Measurements from ENCODE around the gene KBTBD13.
"Not testable (repeated sequence)": the region's sequence is repeated elsewhere in the genome, so short reads cannot be mapped to it uniquely, and the experiment has no call there.

The KBTBD13 gene

GRCh38 chr15:65069179-65069578 lies 7.4 kb upstream of the KBTBD13 start:
- no peak for DNase-seq

DNA sequence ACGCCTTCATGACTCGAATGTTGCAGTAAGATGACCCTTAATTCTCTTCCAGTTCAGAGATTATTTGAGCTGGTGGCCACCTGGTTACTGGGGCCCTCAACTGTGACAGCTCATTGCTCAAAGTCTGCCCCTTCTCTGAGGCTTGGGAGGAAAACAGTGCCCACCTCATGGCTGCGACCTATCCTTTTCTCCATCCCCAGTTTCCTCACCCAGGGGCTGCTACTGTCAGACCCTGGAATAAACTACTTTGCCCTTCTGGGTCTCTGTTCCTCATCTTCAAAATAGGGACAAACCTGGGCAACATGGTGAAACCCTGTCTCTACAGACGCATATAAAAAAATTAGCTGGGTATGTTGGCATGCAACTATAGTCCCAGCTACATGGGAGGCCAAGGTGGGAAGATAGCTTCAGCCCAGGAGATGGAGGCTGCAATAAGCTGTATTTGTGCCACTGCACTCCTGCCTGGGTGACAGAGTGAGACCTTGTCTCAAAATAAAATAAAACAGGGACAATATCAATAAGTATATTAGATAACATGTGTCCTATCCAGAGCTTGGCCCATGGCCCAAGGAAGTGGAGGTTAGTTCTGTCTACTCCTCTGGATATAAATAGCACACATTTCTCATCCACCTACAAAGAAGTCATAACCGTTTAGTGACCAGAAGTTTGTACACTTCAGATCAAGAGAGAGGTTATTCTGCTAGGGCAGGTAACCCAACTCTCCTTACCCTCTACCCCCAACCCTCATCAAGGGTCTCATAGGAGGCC lies 6.6 kb upstream of the KBTBD13 start:
- DNase-seq = no peak

GRCh38 chr15:65071381-65071811 lies 5.2 kb upstream of the KBTBD13 start:
- peak in 21 of 58 donors; percentile 17 to 76 (median 32) for DNase-seq

- no peak for DNase-seq
Observed at GRCh38 chr15:65072027-65072426, 4.5 kb upstream of the KBTBD13 start.

GRCh38 chr15:65072617-65073016 lies 3.9 kb upstream of the KBTBD13 start:
- no peak for DNase-seq

DNA sequence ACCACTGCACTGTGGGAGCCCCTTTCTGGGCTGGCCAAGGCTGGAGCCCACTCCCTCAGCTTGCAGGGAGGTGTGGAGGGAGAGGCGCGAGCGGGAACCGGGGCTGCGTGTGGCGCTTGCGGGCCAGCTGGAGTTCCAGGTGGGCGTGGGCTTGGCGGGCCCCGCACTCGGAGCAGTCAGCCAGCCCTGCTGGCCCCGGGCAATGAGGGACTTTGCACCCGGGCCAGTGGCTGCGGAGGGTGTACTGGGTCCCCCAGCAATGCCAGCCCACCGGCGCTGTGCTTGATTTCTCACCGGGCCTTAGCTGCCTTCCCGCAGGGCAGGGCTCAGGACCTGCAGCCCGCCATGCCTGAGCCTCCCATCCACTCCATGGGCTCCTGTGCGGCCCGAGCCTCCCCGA lies 1.6 kb upstream of the KBTBD13 start:
- not testable (repeated sequence) for DNase-seq

DNA sequence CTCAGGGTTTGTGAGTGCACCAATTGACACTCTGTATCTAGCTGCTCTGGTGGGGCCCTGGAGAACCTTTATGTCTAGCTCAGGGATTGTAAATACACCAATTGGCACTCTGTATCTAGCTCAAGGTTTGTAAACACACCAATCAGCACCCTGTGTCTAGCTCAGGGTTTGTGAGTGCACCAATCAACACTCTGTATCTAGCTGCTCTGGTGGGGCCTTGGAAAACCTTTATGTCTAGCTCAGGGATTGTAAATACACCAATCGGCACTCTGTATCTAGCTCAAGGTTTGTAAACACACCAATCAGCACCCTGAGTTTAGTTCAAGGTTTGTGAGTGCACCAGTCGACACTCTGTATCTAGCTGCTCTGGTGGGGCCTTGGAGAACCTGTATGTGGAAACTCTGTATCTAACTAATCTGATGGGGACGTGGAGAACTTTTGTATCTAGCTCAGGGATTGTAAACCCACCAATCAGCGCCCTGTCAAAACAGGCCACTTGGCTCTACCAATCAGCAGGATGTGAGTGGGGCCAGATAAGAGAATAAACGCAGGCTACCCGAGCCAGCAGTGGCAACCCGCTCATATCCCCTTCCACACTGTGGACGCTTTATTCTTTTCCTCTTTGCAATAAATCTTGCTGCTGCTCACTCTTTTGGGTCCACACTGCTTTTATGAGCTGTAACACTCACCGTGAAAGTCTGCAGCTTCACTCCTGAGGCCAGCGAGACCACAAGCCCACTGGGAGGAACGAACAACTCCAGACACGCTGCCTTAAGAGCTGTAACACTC lies 745 bp upstream of the KBTBD13 start:
- not testable (repeated sequence) for DNase-seq

DNA sequence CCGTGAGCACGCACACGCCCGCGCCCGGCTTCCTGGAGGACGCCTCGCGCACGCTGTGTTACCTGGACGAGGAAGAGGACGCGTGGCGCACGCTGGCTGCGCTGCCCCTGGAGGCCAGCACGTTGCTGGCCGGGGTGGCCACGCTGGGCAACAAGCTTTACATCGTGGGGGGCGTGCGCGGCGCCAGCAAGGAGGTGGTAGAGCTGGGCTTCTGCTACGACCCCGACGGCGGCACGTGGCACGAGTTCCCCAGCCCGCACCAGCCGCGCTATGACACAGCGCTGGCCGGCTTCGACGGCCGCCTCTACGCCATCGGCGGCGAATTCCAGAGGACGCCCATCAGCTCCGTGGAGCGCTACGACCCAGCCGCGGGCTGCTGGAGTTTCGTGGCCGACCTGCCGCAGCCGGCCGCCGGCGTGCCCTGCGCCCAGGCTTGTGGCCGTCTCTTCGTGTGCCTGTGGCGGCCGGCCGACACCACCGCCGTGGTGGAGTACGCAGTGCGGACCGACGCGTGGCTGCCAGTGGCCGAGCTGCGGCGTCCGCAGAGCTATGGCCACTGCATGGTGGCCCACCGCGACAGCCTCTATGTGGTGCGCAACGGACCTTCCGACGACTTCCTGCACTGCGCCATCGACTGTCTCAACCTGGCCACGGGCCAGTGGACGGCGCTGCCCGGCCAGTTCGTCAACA lies 890 bp downstream of the KBTBD13 start:
- no peak for DNase-seq

- peak in 2 of 58 donors; percentile 16 to 22 for DNase-seq
Observed at GRCh38 chr15:65077981-65078352, 1.4 kb downstream of the KBTBD13 start.

GRCh38 chr15:65079580-65079979 lies 3.0 kb downstream of the KBTBD13 start:
- DNase-seq = no peak

- peak in 8 of 58 donors; percentile 13 to 57 (median 31) for DNase-seq
Observed at GRCh38 chr15:65081270-65081669, 4.7 kb downstream of the KBTBD13 start.

- no peak for DNase-seq
Observed at GRCh38 chr15:65081758-65082157, 5.2 kb downstream of the KBTBD13 start.

DNA sequence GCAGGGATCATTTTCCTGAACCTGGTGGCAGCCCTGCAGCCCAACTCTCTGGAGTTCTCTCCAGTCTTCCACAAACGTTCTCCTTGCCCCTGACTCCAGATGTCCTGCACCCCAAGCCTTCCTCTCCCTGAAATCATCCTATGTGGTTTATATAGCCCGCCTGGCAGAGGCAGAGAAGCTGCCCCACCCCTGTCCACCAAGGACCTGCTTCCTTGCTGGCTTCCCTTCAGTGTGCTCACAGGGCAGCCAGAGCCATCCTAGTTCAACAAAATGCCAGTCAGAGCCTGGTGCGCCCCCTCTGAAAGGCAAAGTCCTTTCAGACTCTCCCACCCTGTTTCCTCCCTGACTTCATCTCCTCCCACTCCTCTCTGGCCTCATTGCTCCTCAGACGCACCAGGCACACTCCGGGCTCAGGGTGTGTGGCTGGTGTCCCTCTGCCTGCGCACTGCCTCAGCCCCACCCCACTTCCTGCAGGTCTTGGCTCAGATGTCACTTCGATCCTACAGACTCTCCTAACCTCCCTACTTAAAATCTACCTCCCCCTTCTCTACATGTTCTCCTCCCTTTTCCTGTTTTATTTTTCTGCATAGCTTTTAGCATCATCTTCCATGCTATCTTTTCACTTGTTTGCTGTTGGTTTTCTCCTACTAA lies 5.9 kb downstream of the KBTBD13 start:
- no peak for DNase-seq

GRCh38 chr15:65083262-65083701 lies 6.7 kb downstream of the KBTBD13 start:
- DNase-seq = peak in 19 of 58 donors; percentile 17 to 57 (median 32)

DNA sequence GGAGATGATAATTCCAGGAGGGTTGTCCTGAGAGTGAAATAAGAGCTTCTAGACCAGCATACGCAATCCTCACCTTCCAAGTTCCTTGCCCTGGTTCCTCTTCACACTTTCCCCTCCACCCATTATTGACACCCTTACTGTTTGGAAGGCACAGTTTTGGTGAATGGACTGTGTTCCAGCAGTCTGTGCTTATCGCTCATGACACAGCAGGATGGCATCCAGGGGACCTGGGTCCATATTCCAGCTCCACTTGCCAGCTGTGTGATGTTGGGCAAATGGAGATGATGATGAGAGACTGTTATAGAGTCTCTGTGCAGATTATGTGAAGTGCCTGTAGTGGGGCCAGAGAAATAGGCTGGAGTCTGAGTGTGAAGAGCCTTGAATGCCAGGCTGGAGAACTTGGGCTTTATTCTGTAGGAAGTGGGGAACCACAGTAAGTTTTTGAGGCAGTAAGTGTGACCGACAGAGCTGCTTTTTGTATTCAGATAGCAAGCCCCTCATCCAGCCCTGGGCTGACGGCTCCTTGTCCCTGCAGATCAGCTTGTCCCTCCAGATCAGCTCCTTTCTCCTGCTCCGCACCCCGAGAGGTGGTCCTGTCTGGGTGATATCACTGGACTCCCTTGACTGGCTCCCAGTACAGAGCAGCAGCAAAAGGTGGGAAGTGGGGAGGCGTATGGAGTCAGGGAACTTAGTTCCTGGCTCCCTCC lies 8.1 kb downstream of the KBTBD13 start:
- DNase-seq = no peak

DNA sequence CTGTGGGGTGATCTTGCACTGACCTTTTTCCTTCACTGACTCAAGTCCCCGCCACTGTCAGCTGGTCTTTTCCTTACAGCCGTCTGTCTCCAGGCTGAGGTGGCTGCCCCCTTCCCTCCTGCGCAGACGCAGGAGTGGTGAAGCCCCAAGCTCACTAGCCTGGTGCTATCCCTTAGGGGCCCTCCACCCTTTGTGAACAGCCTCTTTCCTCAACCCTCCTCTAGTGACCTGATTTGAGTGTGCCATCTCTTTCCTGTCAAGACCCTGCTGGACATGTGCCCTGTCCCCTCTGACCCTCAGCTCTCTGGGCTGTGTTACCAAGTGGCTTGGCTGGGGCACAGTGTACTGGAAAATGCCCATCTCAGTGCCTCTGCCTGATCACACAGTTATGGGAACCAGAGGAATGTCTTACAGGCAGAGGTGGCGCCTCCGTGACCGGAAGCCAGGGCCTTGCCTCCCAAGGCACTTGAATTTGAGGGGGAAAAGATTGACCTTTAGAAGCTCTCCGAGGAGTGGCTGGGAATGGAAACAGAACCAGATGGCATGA lies 8.7 kb downstream of the KBTBD13 start:
- DNase-seq = peak in 1 of 58 donors; percentile 40

DNA sequence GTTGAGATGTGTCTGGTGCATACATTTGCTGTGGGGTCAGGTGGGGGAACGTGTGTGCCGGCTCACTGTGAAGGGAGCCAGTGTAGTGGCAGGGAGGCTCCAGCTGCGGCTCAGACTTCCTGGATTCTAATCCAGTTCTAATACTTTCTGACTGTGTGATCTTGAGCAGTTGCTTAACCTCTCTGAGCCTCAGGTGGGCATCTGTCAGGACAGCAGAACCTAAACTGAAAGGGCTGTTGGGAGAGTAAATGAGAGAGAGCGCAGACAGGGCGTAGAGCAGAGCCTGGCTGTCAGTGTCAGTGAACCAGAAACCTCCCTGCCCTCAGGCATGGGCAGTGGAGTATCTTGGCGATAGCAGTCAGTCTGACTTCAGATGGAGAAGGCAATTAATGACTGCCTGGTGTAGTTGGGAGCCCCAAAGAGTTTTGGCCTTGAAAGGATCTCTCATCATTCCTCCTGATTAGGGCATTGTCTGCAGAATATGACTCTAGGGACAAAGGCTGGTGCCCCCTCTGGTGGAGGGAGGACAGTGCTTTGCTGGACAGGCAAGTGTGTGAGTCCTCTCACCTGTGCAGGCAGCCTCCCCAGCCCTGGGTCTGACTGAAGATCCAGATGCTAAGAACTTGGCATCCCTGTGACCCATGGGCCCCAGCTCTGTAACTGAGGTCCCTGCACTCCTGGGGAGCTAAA lies 9.6 kb downstream of the KBTBD13 start:
- no peak for DNase-seq

DNA sequence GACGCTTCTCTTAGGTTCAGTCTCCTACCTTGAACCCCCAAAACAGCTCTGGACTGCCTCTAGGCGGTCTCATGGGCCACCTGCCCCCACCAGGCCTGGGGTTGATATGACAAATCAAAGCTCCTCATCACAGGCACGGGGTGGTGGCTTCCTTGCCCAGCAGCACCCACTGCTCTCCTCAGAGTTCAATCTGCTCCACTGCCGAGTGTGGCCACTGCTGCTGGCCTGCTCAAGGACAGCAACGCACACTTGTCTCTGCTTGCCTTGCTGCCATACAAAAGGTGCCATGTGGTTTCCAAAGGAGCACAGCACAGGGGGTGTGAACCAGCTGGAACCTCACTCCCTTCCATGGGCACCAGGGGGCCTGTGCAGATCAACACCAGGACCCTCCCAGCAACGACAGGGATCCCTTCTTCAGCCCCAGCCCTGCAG lies 10.2 kb downstream of the KBTBD13 start:
- no peak for DNase-seq

GRCh38 chr15:65087411-65087810 lies 10.9 kb downstream of the KBTBD13 start:
- peak in 1 of 58 donors; percentile 16 for DNase-seq

All from anterior cingulate cortex (tissue), 58 donors.